Coronary artery (tissue), 2 donors: ENCODE results near the gene NUMBL.

Experiments used
- DNase-seq: peaks from one replicate; pipeline ENCODE4 v3.0.0-alpha.2; 2017; ENCODE audit warnings: low spot score
- H3K27ac ChIP-seq, 2 donors: fragments of 200-600 bp; sonication (generic); one replicate each; pipeline ENCODE4 v1.5.1; 2016 to 2019
- H3K4me3 ChIP-seq: fragments of 200-600 bp; sonication (generic); 2 replicates; pipeline ENCODE4 v1.5.1; 2016; ENCODE audit warnings: mild to moderate bottlenecking, moderate library complexity
- CTCF ChIP-seq: fragments of 200-600 bp; sonication (generic); IDR thresholded peaks from one replicate; pipeline ENCODE4 v1.5.1; 2019; ENCODE audit warnings: antibody characterized with exemption

NUMBL gene

GRCh38 chr19:40695881-40696280 lies 5.4 kb upstream of the NUMBL start:
- no peak for TF ChIP-seq CTCF
- Histone ChIP-seq H3K27ac (no peak overlapping the region), H3K4me3 (no peak overlapping the region)
- DNase-seq = no peak

GRCh38 chr19:40693896-40694295 lies 3.4 kb upstream of the NUMBL start:
- no peak overlapping the region for H3K27ac ChIP-seq
- no peak for TF ChIP-seq CTCF
- DNase-seq = no peak
- no peak overlapping the region for H3K4me3 ChIP-seq

- no peak for TF ChIP-seq CTCF
- Histone ChIP-seq H3K4me3 (no peak overlapping the region), H3K27ac (no peak overlapping the region)
- DNase-seq = no peak
These were observed 2.8 kb upstream of the NUMBL start for GRCh38 chr19:40693150-40693788.

- Histone ChIP-seq H3K4me3 (no peak overlapping the region), H3K27ac (peak overlapping the region in 1 of 2 donors; percentile 96)
- no peak for DNase-seq
- no peak for TF ChIP-seq CTCF
These were observed 1.7 kb upstream of the NUMBL start for GRCh38 chr19:40692212-40692551.

- H3K27ac ChIP-seq = peak overlapping the region; percentile 95 to 96
- peak overlapping the region; percentile 91 for H3K4me3 ChIP-seq
- TF ChIP-seq CTCF = no peak
- DNase-seq = no peak
These were observed 1.2 kb upstream of the NUMBL start for GRCh38 chr19:40691421-40692211.

GRCh38 chr19:40690693-40691420 lies 406 bp upstream of the NUMBL start:
- peak; percentile 95 for DNase-seq
- Histone ChIP-seq H3K27ac (peak overlapping the region; percentile 95 to 96), H3K4me3 (peak overlapping the region; percentile 91)
- TF ChIP-seq CTCF = no peak
